ENCODE measurements around the gene VAC14.

Gene VAC14

DNA sequence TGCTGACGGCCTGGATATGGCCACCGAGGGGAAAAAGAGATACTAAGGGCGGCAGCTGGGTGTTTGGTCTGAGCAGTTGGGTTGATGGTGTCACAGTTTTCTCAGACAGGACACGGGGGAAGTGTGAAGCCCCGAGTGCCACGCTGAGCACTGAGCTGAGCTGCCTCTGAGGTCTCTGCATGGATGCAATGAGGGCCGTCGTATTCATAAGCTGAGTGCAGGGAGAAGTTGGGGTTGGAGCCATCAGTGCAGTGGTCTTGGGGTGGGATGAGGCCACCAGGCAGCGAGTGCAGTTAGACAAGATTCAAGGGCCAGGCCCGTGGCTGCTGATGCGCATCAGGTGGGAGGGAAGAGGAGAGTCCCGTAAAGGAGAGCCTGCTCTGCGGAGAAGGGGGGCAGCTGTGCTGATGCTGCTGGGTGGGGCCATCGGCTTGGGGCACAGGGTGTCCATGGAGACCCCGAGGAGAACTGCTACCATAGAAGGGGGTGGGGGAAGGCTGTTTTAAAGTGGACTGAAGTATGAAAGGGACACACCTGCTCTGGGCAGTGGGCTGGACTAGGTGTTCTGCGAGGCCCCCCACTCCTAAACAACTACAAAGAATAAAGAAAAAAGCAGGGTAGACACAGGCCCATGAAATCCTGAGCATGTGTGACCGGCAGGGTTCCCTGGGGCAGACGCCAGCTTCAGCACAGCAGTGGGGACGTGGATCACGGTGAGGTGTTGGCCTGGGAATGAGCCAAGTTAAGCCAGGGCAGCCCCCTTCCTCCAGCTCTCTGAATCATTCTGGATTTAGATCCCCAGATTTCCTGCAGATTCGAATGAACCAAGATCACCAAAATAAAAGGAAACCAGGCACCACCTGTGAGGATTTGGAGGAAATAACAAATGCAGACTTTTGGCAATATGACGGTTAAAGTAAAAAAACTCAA is 134.9 kb downstream of the VAC14 start:
- no peak overlapping the region for H4K91ac ChIP-seq (ENCODE audit: low read depth, low read length)
- H4K8ac ChIP-seq (ENCODE audit: low read depth, low read length), result no peak overlapping the region
- H3K79me2 ChIP-seq (ENCODE audit: control insufficient read depth, insufficient read depth, low read length, poor library complexity), result no peaks in the 10 kb centered on the region
- no peaks in the 10 kb centered on the region for H3K79me1 ChIP-seq (ENCODE audit: low read length)
- no CpG with 5 or more reads among the region's 22 CpGs for WGBS (ENCODE audit: extremely low coverage, insufficient coverage, insufficient read length)
- no peak overlapping the region for H2BK5ac ChIP-seq (ENCODE audit: low read depth, low read length, poor library complexity)
- H2AK5ac ChIP-seq (ENCODE audit: low read length), result no peak overlapping the region
- no peak overlapping the region for H2BK12ac ChIP-seq (ENCODE audit: low read length)
- no peak overlapping the region for H3K4me3 ChIP-seq (ENCODE audit: low read depth, low read length)
- H3K9ac ChIP-seq (ENCODE audit: low read length), result no peak overlapping the region
- no peak overlapping the region for H4K12ac ChIP-seq (ENCODE audit: low read depth, low read length)
- no peak overlapping the region for H3K18ac ChIP-seq (ENCODE audit: low read length)
- H3K23ac ChIP-seq (ENCODE audit: low read length), result no peak overlapping the region
- no peak overlapping the region for H3K4me2 ChIP-seq (ENCODE audit: low read length)
- no peaks in the 10 kb centered on the region for H3K9me3 ChIP-seq (ENCODE audit: insufficient read depth, low read depth, low read length)
- DNase-seq, result no peak
- no peak overlapping the region for H3K14ac ChIP-seq (ENCODE audit: low read length)
- peaks cover 0 to 2% of the 10 kb centered on the region in 2 experiments for H3K4me1 ChIP-seq (ENCODE audit: control insufficient read depth in 1 of 2, insufficient read depth in 2 of 2, low read length in 2 of 2)
- H3K27me3 ChIP-seq (ENCODE audit: insufficient read depth, low read length), result no peaks in the 10 kb centered on the region
- H2AFZ ChIP-seq (ENCODE audit: insufficient read depth, low read length, poor library complexity), result no peak overlapping the region
- H3K4ac ChIP-seq (ENCODE audit: low read depth, low read length), result no peak overlapping the region
- H3K27ac ChIP-seq (ENCODE audit: low read depth, low read length), result no peak overlapping the region
- no peak overlapping the region for H2BK120ac ChIP-seq (ENCODE audit: insufficient read depth, low read length, poor library complexity)
- H3K36me3 ChIP-seq (ENCODE audit: control insufficient read depth in 1 of 2, insufficient read depth in 2 of 2, low read length in 2 of 2), result peaks cover 58 to 71% of the 10 kb centered on the region in 2 experiments

DNA sequence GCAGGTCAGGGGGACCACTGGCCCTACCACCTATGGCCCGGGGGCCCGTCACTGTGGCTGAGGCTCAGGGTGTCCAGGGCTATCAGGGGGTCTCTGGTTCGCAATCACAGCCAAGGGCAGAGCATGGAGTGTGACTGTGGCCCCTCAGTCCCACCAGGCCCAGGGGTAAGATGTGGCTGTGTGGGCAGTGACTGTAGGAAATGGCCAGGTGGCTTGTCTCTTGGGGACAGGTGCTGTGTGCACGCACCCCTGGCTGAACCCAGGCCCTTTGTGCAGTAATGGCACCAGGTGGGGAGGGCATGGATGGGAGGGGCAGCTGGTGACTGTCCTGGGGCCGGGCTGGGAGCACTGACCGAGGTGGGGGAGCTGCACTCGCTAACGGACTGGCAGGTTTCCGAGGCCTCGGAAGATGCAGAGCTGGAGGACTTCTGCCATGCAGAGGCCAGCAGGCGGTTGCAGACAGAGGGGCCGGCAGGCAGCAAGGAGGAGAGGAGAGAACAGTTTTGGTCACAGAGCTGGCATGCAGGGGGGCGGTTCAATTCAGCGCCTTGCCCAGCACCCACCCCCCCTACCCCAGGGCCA is 135.8 kb downstream of the VAC14 start:
- Histone ChIP-seq H2BK120ac (ENCODE audit: insufficient read depth, low read length, poor library complexity) (no peak overlapping the region), H3K18ac (ENCODE audit: low read length) (no peak overlapping the region), H3K4me2 (ENCODE audit: low read length) (no peak overlapping the region), H3K9me3 (ENCODE audit: insufficient read depth, low read depth, low read length) (no peaks in the 10 kb centered on the region), H3K36me3 (ENCODE audit: control insufficient read depth in 1 of 2, insufficient read depth in 2 of 2, low read length in 2 of 2) (peaks cover 56 to 63% of the 10 kb centered on the region in 2 experiments), H3K4me1 (ENCODE audit: control insufficient read depth in 1 of 2, insufficient read depth in 2 of 2, low read length in 2 of 2) (peaks cover 0 to 2% of the 10 kb centered on the region in 2 experiments), H3K4ac (ENCODE audit: low read depth, low read length) (no peak overlapping the region), H2AFZ (ENCODE audit: insufficient read depth, low read length, poor library complexity) (no peak overlapping the region), H3K9ac (ENCODE audit: low read length) (no peak overlapping the region), H2BK5ac (ENCODE audit: low read depth, low read length, poor library complexity) (no peak overlapping the region), H3K79me2 (ENCODE audit: control insufficient read depth, insufficient read depth, low read length, poor library complexity) (no peaks in the 10 kb centered on the region), H3K27me3 (ENCODE audit: insufficient read depth, low read length) (no peaks in the 10 kb centered on the region), H3K27ac (ENCODE audit: low read depth, low read length) (no peak overlapping the region), H4K91ac (ENCODE audit: low read depth, low read length) (no peak overlapping the region), H2AK5ac (ENCODE audit: low read length) (no peak overlapping the region), H3K79me1 (ENCODE audit: low read length) (no peaks in the 10 kb centered on the region), H2BK12ac (ENCODE audit: low read length) (no peak overlapping the region), H3K14ac (ENCODE audit: low read length) (no peak overlapping the region), H4K8ac (ENCODE audit: low read depth, low read length) (no peak overlapping the region), H3K4me3 (ENCODE audit: low read depth, low read length) (no peak overlapping the region), H4K12ac (ENCODE audit: low read depth, low read length) (no peak overlapping the region), H3K23ac (ENCODE audit: low read length) (no peak overlapping the region)
- no CpG with 5 or more reads among the region's 14 CpGs for WGBS (ENCODE audit: extremely low coverage, insufficient coverage, insufficient read length)
- no peak for DNase-seq

DNA sequence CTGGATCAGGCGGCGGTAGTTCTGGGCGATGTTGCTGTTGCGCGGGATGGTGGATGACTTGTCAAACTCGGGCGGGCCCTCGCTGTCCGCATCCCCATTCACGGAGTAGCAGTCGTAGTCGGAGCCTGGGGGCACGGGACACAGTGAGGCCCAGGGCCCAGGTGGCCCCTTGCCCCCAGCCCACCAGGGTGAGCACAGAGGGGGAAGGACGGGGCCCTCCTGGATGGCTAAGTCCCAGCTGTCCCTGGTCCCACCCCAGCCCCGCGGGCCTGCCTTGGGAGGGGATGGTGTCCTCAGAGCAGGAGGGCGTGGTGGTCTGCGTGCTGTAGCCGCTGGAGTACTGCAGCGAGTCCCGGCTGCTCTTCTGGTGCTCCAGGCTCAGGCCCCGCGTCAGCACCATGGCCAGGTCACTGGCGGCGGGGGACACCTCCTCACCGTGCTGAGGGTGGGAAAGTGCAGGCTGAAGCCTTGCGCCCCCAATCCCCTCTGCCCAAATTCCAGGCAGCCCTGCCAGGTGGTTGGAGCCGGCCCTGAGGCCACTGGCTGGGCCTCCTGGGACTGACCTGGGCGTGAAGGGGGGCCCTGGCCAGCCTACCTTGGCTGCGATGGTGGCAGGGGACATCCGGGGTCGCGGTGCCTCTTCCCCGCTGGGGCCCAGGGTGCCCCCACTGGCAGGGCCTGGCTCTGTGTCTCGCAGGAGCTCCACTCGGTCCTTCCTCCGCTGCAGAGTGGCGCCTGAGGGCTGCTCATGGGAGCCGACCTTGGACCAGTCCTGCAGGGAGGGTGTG is 136.4 kb downstream of the VAC14 start:
- Histone ChIP-seq H4K12ac (ENCODE audit: low read depth, low read length) (no peak overlapping the region), H3K4me1 (ENCODE audit: control insufficient read depth in 1 of 2, insufficient read depth in 2 of 2, low read length in 2 of 2) (peaks cover 0 to 2% of the 10 kb centered on the region in 2 experiments)
- no CpG with 5 or more reads among the region's 39 CpGs for WGBS (ENCODE audit: extremely low coverage, insufficient coverage, insufficient read length)

DNA sequence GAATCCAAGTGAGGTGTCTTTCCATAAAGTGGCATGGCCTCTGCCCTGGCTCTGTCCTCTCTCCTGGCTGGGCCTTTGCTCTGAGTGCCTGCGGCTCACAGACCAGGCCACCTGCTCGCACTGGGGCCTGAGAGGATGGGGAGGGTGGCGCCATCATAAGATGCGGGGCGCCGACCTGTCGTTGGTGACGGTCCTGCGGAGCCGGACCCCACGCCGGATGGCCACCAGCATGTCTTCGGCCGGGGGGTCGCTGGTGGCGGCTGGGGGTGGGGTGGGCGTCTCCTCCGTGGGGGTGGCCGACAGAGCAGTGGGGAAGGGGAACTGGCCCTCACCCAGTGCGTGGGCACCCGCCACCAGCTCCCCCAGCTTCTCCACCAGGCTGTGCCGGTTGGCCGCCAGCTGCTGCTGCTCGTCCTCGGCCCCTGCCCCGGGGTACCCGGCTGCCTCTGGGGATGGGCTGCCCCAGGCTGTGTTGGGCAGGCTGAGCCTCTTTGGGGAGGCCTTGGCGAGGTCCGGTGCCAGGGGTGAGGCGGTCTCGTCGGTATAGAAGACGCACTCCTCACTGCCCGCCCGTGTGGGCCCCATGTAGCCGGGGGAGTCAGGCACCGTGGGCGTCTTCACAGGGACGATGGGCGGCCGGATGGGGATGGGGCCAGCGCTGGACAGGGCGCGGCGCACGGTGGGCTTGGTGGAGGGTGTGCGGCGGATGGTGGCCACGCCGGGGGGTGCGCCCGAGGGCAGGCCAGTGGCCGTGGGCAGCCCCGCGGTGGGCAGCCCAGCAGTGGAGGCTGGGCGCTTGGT is 137.2 kb downstream of the VAC14 start:
- H3K4me1 ChIP-seq (ENCODE audit: control insufficient read depth in 1 of 2, insufficient read depth in 2 of 2, low read length in 2 of 2), result peaks cover 0 to 2% of the 10 kb centered on the region in 2 experiments

More for the DNA sequence above, 136.4 kb downstream of the VAC14 start:
- Histone ChIP-seq H3K18ac (ENCODE audit: low read length) (no peak overlapping the region), H3K9ac (ENCODE audit: low read length) (no peak overlapping the region), H3K23ac (ENCODE audit: low read length) (no peak overlapping the region), H3K36me3 (ENCODE audit: control insufficient read depth in 1 of 2, insufficient read depth in 2 of 2, low read length in 2 of 2) (peaks cover 54 to 56% of the 10 kb centered on the region in 2 experiments), H2BK5ac (ENCODE audit: low read depth, low read length, poor library complexity) (no peak overlapping the region), H3K4ac (ENCODE audit: low read depth, low read length) (no peak overlapping the region), H3K14ac (ENCODE audit: low read length) (no peak overlapping the region), H4K8ac (ENCODE audit: low read depth, low read length) (no peak overlapping the region), H4K91ac (ENCODE audit: low read depth, low read length) (no peak overlapping the region), H3K4me3 (ENCODE audit: low read depth, low read length) (peak overlapping the region; percentile 33), H3K9me3 (ENCODE audit: insufficient read depth, low read depth, low read length) (no peaks in the 10 kb centered on the region), H2AK5ac (ENCODE audit: low read length) (no peak overlapping the region), H3K27me3 (ENCODE audit: insufficient read depth, low read length) (no peaks in the 10 kb centered on the region), H3K79me2 (ENCODE audit: control insufficient read depth, insufficient read depth, low read length, poor library complexity) (no peaks in the 10 kb centered on the region), H2BK12ac (ENCODE audit: low read length) (no peak overlapping the region), H3K79me1 (ENCODE audit: low read length) (no peaks in the 10 kb centered on the region), H2AFZ (ENCODE audit: insufficient read depth, low read length, poor library complexity) (no peak overlapping the region), H3K27ac (ENCODE audit: low read depth, low read length) (no peak overlapping the region), H2BK120ac (ENCODE audit: insufficient read depth, low read length, poor library complexity) (no peak overlapping the region), H3K4me2 (ENCODE audit: low read length) (no peak overlapping the region)
- DNase-seq, result no peak

More for the DNA sequence above, 137.2 kb downstream of the VAC14 start:
- H3K27me3 ChIP-seq (ENCODE audit: insufficient read depth, low read length), result no peaks in the 10 kb centered on the region
- H3K36me3 ChIP-seq (ENCODE audit: control insufficient read depth in 1 of 2, insufficient read depth in 2 of 2, low read length in 2 of 2), result peaks cover 52 to 54% of the 10 kb centered on the region in 2 experiments
- H3K79me2 ChIP-seq (ENCODE audit: control insufficient read depth, insufficient read depth, low read length, poor library complexity), result no peaks in the 10 kb centered on the region
- H3K4me3 ChIP-seq (ENCODE audit: low read depth, low read length), result peak overlapping the region; percentile 33
- H3K23ac ChIP-seq (ENCODE audit: low read length), result no peak overlapping the region
- H3K79me1 ChIP-seq (ENCODE audit: low read length), result no peaks in the 10 kb centered on the region
- H4K12ac ChIP-seq (ENCODE audit: low read depth, low read length), result no peak overlapping the region
- no peak overlapping the region for H2BK12ac ChIP-seq (ENCODE audit: low read length)
- H4K8ac ChIP-seq (ENCODE audit: low read depth, low read length), result no peak overlapping the region
- no peak for DNase-seq
- H4K91ac ChIP-seq (ENCODE audit: low read depth, low read length), result no peak overlapping the region
- no peak overlapping the region for H2AK5ac ChIP-seq (ENCODE audit: low read length)
- no peak overlapping the region for H3K4ac ChIP-seq (ENCODE audit: low read depth, low read length)
- no peak overlapping the region for H2BK120ac ChIP-seq (ENCODE audit: insufficient read depth, low read length, poor library complexity)
- no peak overlapping the region for H3K18ac ChIP-seq (ENCODE audit: low read length)
- H2AFZ ChIP-seq (ENCODE audit: insufficient read depth, low read length, poor library complexity), result no peak overlapping the region
- no peak overlapping the region for H3K9ac ChIP-seq (ENCODE audit: low read length)
- no peaks in the 10 kb centered on the region for H3K9me3 ChIP-seq (ENCODE audit: insufficient read depth, low read depth, low read length)
- no peak overlapping the region for H3K14ac ChIP-seq (ENCODE audit: low read length)
- H3K4me2 ChIP-seq (ENCODE audit: low read length), result no peak overlapping the region
- no peak overlapping the region for H3K27ac ChIP-seq (ENCODE audit: low read depth, low read length)
- no peak overlapping the region for H2BK5ac ChIP-seq (ENCODE audit: low read depth, low read length, poor library complexity)
- no CpG with 5 or more reads among the region's 56 CpGs for WGBS (ENCODE audit: extremely low coverage, insufficient coverage, insufficient read length)
